Epithelial cell of esophagus (primary cell): ENCODE data around the gene SCYL3.
"Not testable (repeated sequence)": the region's sequence is repeated elsewhere in the genome, so short reads cannot be mapped to it uniquely, and the experiment has no call there.

Experiments
- DNase-seq: peaks from one replicate; pipeline ENCODE4 v3.0.0; 2010; ENCODE audit warnings: low read depth
- H3K4me3 ChIP-seq: 2 replicates; pipeline ENCODE4 v1.5.1; 2011; ENCODE audit warnings: mild to moderate bottlenecking, low read length, control low read depth
- CTCF ChIP-seq: IDR thresholded peaks from 2 replicates; pipeline ENCODE4 v1.5.1; 2011; ENCODE audit warnings: low read depth, mild to moderate bottlenecking, low read length, control low read depth, inconsistent platforms; ENCODE audit not compliant: insufficient read depth; ENCODE audit errors: missing control alignments

SCYL3 gene

GRCh38 chr1:169869426-169869825 lies 24.3 kb downstream of the SCYL3 start:
- H3K4me3 ChIP-seq, result no peak overlapping the region
- no peak for TF ChIP-seq CTCF
- no peak for DNase-seq

GRCh38 chr1:169868978-169869377 lies 24.7 kb downstream of the SCYL3 start:
- peak; percentile 41 for DNase-seq
- no peak for TF ChIP-seq CTCF
- no peak overlapping the region for H3K4me3 ChIP-seq

- peak; percentile 49 for DNase-seq
- TF ChIP-seq CTCF, result no peak
- H3K4me3 ChIP-seq, result no peak overlapping the region
Measured at GRCh38 chr1:169867012-169867675, 26.6 kb downstream of the SCYL3 start.

GRCh38 chr1:169866577-169866976 lies 27.1 kb downstream of the SCYL3 start:
- H3K4me3 ChIP-seq, result no peak overlapping the region
- TF ChIP-seq CTCF, result no peak
- no peak for DNase-seq

GRCh38 chr1:169864531-169864930 lies 29.2 kb downstream of the SCYL3 start:
- DNase-seq, H3K4me3 ChIP-seq: not testable (repeated sequence)

- no peak overlapping the region for H3K4me3 ChIP-seq
- DNase-seq, result no peak
- no peak for TF ChIP-seq CTCF
Measured at GRCh38 chr1:169860750-169861149, 32.9 kb downstream of the SCYL3 start.

- DNase-seq, result no peak
- H3K4me3 ChIP-seq, result no peak overlapping the region
- no peak for TF ChIP-seq CTCF
Measured at GRCh38 chr1:169860187-169860586, 33.5 kb downstream of the SCYL3 start.
